GM12875 (cell line): ENCODE data around the gene MYZAP.

Source experiments
- H3K4me3 ChIP-seq: one replicate; pipeline ENCODE4 v1.5.1; 2011; ENCODE audit warnings: low read depth, low read length, control low read depth
- TF ChIP-seq, protein P1 (sequence below): IDR thresholded peaks from 2 replicates; pipeline ENCODE4 v1.5.1; 2011; ENCODE audit warnings: low read depth, mild to moderate bottlenecking, control low read depth, inconsistent platforms, low read length, moderate library complexity, borderline replicate concordance; ENCODE audit not compliant: insufficient read depth

MYZAP gene

DNA sequence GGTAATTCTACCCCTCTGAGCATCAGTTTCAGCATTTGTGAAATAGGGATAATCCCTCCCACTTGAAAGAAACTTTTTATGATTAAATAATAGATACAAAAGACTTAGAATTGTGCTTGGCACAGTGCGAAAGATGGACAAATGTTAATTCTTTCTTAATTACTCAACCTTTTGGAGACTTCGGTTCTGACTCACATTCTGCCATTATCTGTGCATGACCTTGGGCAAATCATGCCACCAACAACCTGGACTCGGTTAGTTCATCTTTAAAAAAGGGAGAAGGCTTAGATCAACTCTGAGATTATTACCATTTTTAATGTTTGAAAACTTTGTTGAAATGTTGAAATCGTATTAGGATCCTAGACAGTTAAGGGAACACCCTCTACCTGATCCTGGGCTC lies 74.2 kb downstream of the MYZAP start:
- TF ChIP-seq, protein P1, sequence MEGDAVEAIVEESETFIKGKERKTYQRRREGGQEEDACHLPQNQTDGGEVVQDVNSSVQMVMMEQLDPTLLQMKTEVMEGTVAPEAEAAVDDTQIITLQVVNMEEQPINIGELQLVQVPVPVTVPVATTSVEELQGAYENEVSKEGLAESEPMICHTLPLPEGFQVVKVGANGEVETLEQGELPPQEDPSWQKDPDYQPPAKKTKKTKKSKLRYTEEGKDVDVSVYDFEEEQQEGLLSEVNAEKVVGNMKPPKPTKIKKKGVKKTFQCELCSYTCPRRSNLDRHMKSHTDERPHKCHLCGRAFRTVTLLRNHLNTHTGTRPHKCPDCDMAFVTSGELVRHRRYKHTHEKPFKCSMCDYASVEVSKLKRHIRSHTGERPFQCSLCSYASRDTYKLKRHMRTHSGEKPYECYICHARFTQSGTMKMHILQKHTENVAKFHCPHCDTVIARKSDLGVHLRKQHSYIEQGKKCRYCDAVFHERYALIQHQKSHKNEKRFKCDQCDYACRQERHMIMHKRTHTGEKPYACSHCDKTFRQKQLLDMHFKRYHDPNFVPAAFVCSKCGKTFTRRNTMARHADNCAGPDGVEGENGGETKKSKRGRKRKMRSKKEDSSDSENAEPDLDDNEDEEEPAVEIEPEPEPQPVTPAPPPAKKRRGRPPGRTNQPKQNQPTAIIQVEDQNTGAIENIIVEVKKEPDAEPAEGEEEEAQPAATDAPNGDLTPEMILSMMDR = no peak

GRCh38 chr15:57667171-57667849 lies 75.6 kb downstream of the MYZAP start:
- H3K4me3 ChIP-seq = no peak overlapping the region
- TF ChIP-seq, protein P1 = no peak

More for the DNA sequence above, 74.2 kb downstream of the MYZAP start:
- no peak overlapping the region for H3K4me3 ChIP-seq

GRCh38 chr15:57668016-57668415 lies 76.3 kb downstream of the MYZAP start:
- H3K4me3 ChIP-seq = no peak overlapping the region
- TF ChIP-seq, protein P1 = no peak

DNA sequence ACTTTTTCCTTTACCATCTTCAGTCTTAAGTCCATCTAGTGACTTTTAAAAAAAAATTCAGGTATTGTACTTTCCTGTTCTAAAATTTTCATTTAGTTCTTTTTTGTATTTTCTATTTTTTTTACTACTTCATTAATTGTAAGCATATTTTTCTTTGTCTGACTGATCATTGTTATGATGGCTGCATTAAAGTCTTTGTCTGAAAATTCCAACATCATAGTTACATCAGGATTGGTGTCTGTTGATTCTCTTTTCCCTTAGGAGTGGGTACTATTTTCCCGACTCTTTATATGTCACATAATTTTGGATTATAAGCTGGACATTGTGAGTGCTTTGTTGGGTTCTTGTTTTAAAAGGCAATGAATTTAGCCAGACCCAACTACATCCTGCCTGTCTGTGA lies 79.9 kb downstream of the MYZAP start:
- H3K4me3 ChIP-seq = no peak overlapping the region
- TF ChIP-seq, protein P1 = no peak

DNA sequence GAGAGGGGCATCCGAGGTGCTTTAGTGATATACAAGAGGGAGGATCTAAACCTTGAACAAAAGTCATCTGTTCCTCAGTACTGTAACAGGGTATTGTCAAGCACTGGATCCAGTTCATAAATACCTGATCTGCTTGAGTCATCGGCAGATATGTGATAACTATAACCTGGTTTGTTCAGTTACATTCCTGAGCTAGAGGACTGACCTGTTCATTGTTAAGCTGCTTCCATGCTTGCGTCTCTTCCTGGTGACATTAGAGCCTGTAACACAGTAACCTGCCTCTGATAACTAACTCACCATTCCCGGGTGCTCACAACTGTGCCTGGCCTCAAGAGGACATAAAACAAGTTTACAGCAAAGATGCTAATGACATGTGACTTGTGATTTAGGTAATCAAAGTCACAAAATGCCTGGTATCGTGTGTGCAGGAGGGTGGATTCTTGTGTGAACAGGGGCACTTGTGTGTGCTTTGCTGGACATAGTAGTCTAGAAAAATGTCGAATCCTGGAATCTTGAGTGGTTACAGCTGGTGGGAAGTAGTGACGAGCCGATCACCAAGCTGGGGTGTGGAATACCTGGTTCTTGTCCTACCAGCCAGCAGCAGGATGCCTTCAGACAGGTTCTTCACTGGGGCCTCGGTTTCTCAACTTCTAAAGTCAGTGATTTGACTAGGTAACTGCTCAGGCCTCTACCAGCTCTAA lies 83.9 kb downstream of the MYZAP start:
- no peak overlapping the region for H3K4me3 ChIP-seq
- TF ChIP-seq, protein P1 = no peak

- H3K4me3 ChIP-seq = no peak overlapping the region
- TF ChIP-seq, protein P1 = no peak
These were observed 84.9 kb downstream of the MYZAP start for GRCh38 chr15:57676585-57676984.

DNA sequence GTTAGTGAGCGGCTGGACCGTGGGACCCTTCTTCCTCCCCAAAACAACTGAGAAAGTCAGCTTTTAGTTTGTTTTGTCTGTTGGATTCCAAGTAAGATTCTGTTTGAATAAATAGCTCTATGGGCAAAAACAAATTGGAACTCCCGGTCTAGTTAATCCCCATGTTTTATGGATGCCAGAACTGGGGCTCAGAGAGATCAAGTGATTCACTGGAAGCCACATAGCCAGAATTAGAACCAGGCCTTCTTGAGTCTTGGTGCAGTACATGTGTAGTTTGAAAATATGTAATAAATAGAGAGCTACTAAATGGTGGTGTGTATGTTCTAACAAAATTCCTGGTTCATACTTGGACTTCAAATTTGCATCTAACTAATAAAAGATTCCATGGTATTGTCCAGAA lies 85.5 kb downstream of the MYZAP start:
- H3K4me3 ChIP-seq = no peak overlapping the region
- TF ChIP-seq, protein P1 = no peak
